ENCODE results near the gene STX12.

STX12 gene

DNA sequence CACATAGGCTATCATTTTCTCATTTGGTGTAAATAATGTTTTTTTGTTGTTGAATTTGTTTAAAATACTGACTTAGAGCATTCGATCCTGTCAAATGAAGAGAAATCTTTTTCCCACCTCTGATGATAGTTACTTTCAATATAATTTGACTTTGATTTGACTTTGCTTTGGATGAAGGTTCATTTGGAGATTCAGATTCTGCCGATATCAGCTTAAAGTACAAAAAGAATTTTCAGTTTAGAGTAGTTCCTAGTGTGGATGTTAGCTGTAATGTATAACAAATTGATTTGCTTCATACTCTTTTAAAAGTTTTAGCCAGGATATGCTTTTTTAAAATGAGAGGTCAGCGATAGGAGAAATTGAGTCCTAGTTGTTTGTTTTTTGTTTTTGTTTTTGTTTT is 9.9 kb downstream of the STX12 start:
- Histone ChIP-seq H3K79me2 (ENCODE audit: low read length) (peaks cover 46% of the 10 kb centered on the region), H4K20me1 (ENCODE audit: insufficient read depth, low read length) (no peaks in the 10 kb centered on the region), H3K4me2 (ENCODE audit: low read length) (no peak overlapping the region)

DNA sequence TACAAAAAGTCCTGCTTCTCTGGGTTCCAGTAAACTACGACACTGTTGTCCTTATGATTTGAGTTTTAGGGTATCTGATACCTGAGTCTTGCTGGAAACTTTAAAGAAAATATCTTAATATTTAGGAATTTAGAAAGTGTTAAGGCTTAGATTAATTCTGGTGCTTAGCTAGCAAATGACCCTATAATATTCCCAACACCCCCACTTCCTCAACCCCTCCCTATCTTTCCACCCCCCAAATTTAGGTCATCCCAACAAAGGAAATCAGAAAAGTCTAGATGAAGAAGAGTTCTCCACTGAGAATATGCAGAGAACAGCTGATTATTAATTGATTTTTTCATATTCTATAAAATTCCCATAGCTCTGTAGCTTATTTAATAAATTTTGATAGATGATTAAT is 11.7 kb downstream of the STX12 start:
- no peak for TF ChIP-seq CTCF (IDR thresholded peaks at IDR 0.05; ENCODE audit: low read depth, low read length)
- TF ChIP-seq EZH2phosphoT487 (IDR thresholded peaks at IDR 0.05; ENCODE audit: low read depth): no peak
- H3K9me3 ChIP-seq (ENCODE audit: insufficient read depth, low read length): no peaks in the 10 kb centered on the region
- H3K79me2 ChIP-seq (ENCODE audit: low read length): peaks cover 36% of the 10 kb centered on the region
- H3K27me3 ChIP-seq (ENCODE audit: low read depth, low read length): no peaks in the 10 kb centered on the region
- H2AFZ ChIP-seq (ENCODE audit: low read depth, low read length): no peak overlapping the region
- H3K9ac ChIP-seq (ENCODE audit: low read length): no peak overlapping the region
- H3K4me3 ChIP-seq (ENCODE audit: low read length): no peak overlapping the region
- no peak overlapping the region for H3K27ac ChIP-seq (ENCODE audit: low read length)
- no peaks in the 10 kb centered on the region for H3K4me1 ChIP-seq (ENCODE audit: low read length)
- H4K20me1 ChIP-seq (ENCODE audit: insufficient read depth, low read length): no peaks in the 10 kb centered on the region
- peaks cover 4% of the 10 kb centered on the region for H3K36me3 ChIP-seq (replicated peaks; ENCODE audit: low read depth, low read length)
- H3K4me2 ChIP-seq (ENCODE audit: low read length): no peak overlapping the region

More for the DNA sequence above, 9.9 kb downstream of the STX12 start:
- Histone ChIP-seq H3K9me3 (ENCODE audit: insufficient read depth, low read length) (no peaks in the 10 kb centered on the region), H3K36me3 (replicated peaks; ENCODE audit: low read depth, low read length) (no peaks in the 10 kb centered on the region), H3K4me1 (ENCODE audit: low read length) (no peaks in the 10 kb centered on the region), H2AFZ (ENCODE audit: low read depth, low read length) (no peak overlapping the region), H3K27me3 (ENCODE audit: low read depth, low read length) (no peaks in the 10 kb centered on the region), H3K27ac (ENCODE audit: low read length) (no peak overlapping the region), H3K9ac (ENCODE audit: low read length) (no peak overlapping the region), H3K4me3 (ENCODE audit: low read length) (no peak overlapping the region)
- TF ChIP-seq CTCF (IDR thresholded peaks at IDR 0.05; ENCODE audit: low read depth, low read length): no peak
- no peak for TF ChIP-seq EZH2phosphoT487 (IDR thresholded peaks at IDR 0.05; ENCODE audit: low read depth)

GRCh38 chr1:27785781-27786455 is 12.9 kb downstream of the STX12 start:
- Histone ChIP-seq H3K36me3 (replicated peaks; ENCODE audit: low read depth, low read length) (peaks cover 6% of the 10 kb centered on the region), H2AFZ (ENCODE audit: low read depth, low read length) (no peak overlapping the region), H3K9ac (ENCODE audit: low read length) (no peak overlapping the region), H3K4me1 (ENCODE audit: low read length) (no peaks in the 10 kb centered on the region), H3K9me3 (ENCODE audit: insufficient read depth, low read length) (no peaks in the 10 kb centered on the region), H3K27me3 (ENCODE audit: low read depth, low read length) (no peaks in the 10 kb centered on the region), H3K27ac (ENCODE audit: low read length) (no peak overlapping the region), H3K79me2 (ENCODE audit: low read length) (peaks cover 30% of the 10 kb centered on the region), H4K20me1 (ENCODE audit: insufficient read depth, low read length) (no peaks in the 10 kb centered on the region), H3K4me2 (ENCODE audit: low read length) (no peak overlapping the region), H3K4me3 (ENCODE audit: low read length) (no peak overlapping the region)
- no peak for TF ChIP-seq EZH2phosphoT487 (IDR thresholded peaks at IDR 0.05; ENCODE audit: low read depth)
- TF ChIP-seq CTCF (IDR thresholded peaks at IDR 0.05; ENCODE audit: low read depth, low read length): no peak

DNA sequence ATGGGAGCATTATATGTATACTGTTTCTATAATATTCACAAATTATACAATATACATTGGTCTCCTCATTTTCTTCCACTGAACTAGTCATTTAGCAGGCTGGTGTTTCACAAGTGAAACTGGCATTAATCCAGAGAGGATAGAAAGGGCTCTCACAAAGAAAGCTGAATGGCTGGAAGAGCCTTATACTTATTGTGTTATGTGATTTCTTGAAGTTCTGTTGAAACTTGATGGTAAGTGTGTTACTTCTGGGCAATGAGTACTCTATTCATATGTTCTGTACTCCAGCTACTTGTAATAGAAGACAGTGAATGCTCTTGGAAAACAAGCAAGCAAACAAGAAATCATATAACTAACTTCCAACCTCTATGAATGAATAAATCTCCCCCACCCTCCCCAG is 14.9 kb downstream of the STX12 start:
- H3K4me2 ChIP-seq (ENCODE audit: low read length): no peak overlapping the region
- no peaks in the 10 kb centered on the region for H3K4me1 ChIP-seq (ENCODE audit: low read length)
- H3K36me3 ChIP-seq (replicated peaks; ENCODE audit: low read depth, low read length): peaks cover 9% of the 10 kb centered on the region
- H3K9me3 ChIP-seq (ENCODE audit: insufficient read depth, low read length): no peaks in the 10 kb centered on the region
- no peak overlapping the region for H3K4me3 ChIP-seq (ENCODE audit: low read length)
- no peaks in the 10 kb centered on the region for H4K20me1 ChIP-seq (ENCODE audit: insufficient read depth, low read length)
- no peak overlapping the region for H3K27ac ChIP-seq (ENCODE audit: low read length)
- H3K9ac ChIP-seq (ENCODE audit: low read length): no peak overlapping the region
- H3K79me2 ChIP-seq (ENCODE audit: low read length): peaks cover 21% of the 10 kb centered on the region
- H2AFZ ChIP-seq (ENCODE audit: low read depth, low read length): no peak overlapping the region
- H3K27me3 ChIP-seq (ENCODE audit: low read depth, low read length): no peaks in the 10 kb centered on the region
- TF ChIP-seq CTCF (IDR thresholded peaks at IDR 0.05; ENCODE audit: low read depth, low read length) (no peak), EZH2phosphoT487 (IDR thresholded peaks at IDR 0.05; ENCODE audit: low read depth) (no peak)

All from OCI-LY3 (cell line).